Kidney (tissue), 14 donors: ENCODE data around the gene C4A. TPM values are rescaled to one million over a fixed set of nuclear protein-coding genes. Genes with fewer than 3 reads are reported as not detected.
"Not testable (repeated sequence)": the region's sequence is repeated elsewhere in the genome, so short reads cannot be mapped to it uniquely, and the experiment has no call there.

Experiments used
- DNase-seq, 5 donors: peaks; one replicate each; pipeline ENCODE4 v3.0.0-alpha.2; 2013 to 2020
- FAIRE-seq: peaks from 2 replicates; lab custom pipeline; 2012; peaks lifted over from hg19 to GRCh38; lab: Jason Lieb, UNC
- H3K27ac ChIP-seq, 2 donors: one replicate each; pipeline ENCODE4 v1.7.0; 2013; ENCODE audit warnings: low read depth in 2 of 2, low read length in 2 of 2, inconsistent platforms in 1 of 2
- H3K27me3 ChIP-seq: one replicate; pipeline ENCODE4 v1.7.1; 2013; ENCODE audit warnings: low read length, inconsistent platforms; ENCODE audit not compliant: control insufficient read depth, insufficient read depth
- H3K36me3 ChIP-seq, 3 donors: one replicate each; pipeline versions ENCODE4 v1.7.0 to v1.7.1; 2013; ENCODE audit warnings: low read length in 3 of 3, control low read depth in 1 of 3, inconsistent platforms in 1 of 3; ENCODE audit not compliant: insufficient read depth in 3 of 3, control insufficient read depth in 2 of 3
- H3K4me1 ChIP-seq, 3 donors: one replicate each; pipeline versions ENCODE4 v1.7.0 to v1.7.1; 2013; ENCODE audit warnings: low read length in 3 of 3, inconsistent platforms in 1 of 3, low read depth in 1 of 3; ENCODE audit not compliant: control insufficient read depth in 2 of 3, insufficient read depth in 2 of 3
- H3K4me3 ChIP-seq, 3 donors: one replicate each; pipeline versions ENCODE4 v1.7.0 to v1.8.1; 2013; ENCODE audit warnings: low read length in 3 of 3, control low read depth in 1 of 3, inconsistent platforms in 1 of 3
- H3K9ac ChIP-seq, 3 donors: one replicate each; pipeline versions ENCODE4 v1.7.0 to v1.7.1; 2013; ENCODE audit warnings: low read length in 3 of 3, control low read depth in 1 of 3, inconsistent platforms in 1 of 3
- H3K9me3 ChIP-seq, 3 donors: one replicate each; pipeline versions ENCODE4 v1.7.0 to v1.7.1; 2013; ENCODE audit warnings: low read length in 3 of 3, control low read depth in 1 of 3, inconsistent platforms in 1 of 3; ENCODE audit not compliant: control insufficient read depth in 2 of 3, insufficient read depth in 1 of 3
- CTCF ChIP-seq: IDR thresholded peaks from 3 replicates; pipeline ENCODE4 v1.5.1; 2012; ENCODE audit warnings: mild to moderate bottlenecking, moderate library complexity, borderline replicate concordance; ENCODE audit not compliant: insufficient read depth; ENCODE audit errors: extremely low read depth
- intact Hi-C: fragments of 100-400 bp; cut with DNase I; formaldehyde crosslinking; loops from one replicate; pipeline ENCODE4 v1.11.1; 2022
- polyA plus RNA-seq: library from polyadenylated mRNA; stranded (reverse); fragments of 350-450 nt; fragmentation: Illumina TruSeq; extraction: RNeasy Lipid Tissue Mini Kit (QIAGEN cat#74804); gene quantifications from one replicate; pipeline ENCODE4 v1.2.3, GENCODE V29; 2014; ENCODE audit warnings: low read depth, low replicate concordance; ENCODE audit not compliant: insufficient read depth
- total RNA-seq: library from RNA; stranded (reverse); fragmentation: NEBNext Ultra II Directional; extraction: Animal tissue kit (Norgen Biotek cat#: 25700); gene quantifications from one replicate; pipeline ENCODE4 v1.2.1, GENCODE V29; 2021
- donor health status: control.
- donor health status: control.
- donor health status: control.
- donor health status: control.
- donor health status: control.
- donor health status: DM: yes; HTN: yes; CAD: no.
- donor health status: Normal renal cell carcinoma (clear cell type).

The C4A gene
- total and polyA plus RNA-seq, 2 donors from 2014 or later, result 250 to 521 TPM

GRCh38 chr6:32041050-32041321, 59.1 kb downstream of the C4A start:
- FAIRE-seq, H3K27ac ChIP-seq, intact Hi-C loops, H3K4me1 ChIP-seq, H3K9ac ChIP-seq, H3K27me3 ChIP-seq, H3K9me3 ChIP-seq, H3K4me3 ChIP-seq, H3K36me3 ChIP-seq, DNase-seq: not testable (repeated sequence)

GRCh38 chr6:32041385-32041784, 59.5 kb downstream of the C4A start:
- H3K36me3 ChIP-seq, H3K27ac ChIP-seq, FAIRE-seq, H3K4me3 ChIP-seq, H3K4me1 ChIP-seq, intact Hi-C loops, H3K9me3 ChIP-seq, H3K9ac ChIP-seq, H3K27me3 ChIP-seq: not testable (repeated sequence)
- peak in 1 of 5 donors; percentile 10 for DNase-seq

- intact Hi-C loops, H3K4me3 ChIP-seq, H3K27me3 ChIP-seq, H3K36me3 ChIP-seq, H3K9me3 ChIP-seq, FAIRE-seq, H3K27ac ChIP-seq, H3K4me1 ChIP-seq, H3K9ac ChIP-seq: not testable (repeated sequence)
- peak in 1 of 5 donors; percentile 43 for DNase-seq
Measured at GRCh38 chr6:32042276-32042675, 60.4 kb downstream of the C4A start.

- H3K27me3 ChIP-seq, H3K9ac ChIP-seq, H3K27ac ChIP-seq, H3K36me3 ChIP-seq, H3K9me3 ChIP-seq, H3K4me3 ChIP-seq, H3K4me1 ChIP-seq, intact Hi-C loops, FAIRE-seq: not testable (repeated sequence)
- peak in 1 of 5 donors; percentile 62 for DNase-seq
Measured at GRCh38 chr6:32043589-32044380, 61.9 kb downstream of the C4A start.

GRCh38 chr6:32044916-32045315, 63.1 kb downstream of the C4A start:
- H3K9me3 ChIP-seq, H3K36me3 ChIP-seq, H3K4me3 ChIP-seq, intact Hi-C loops, H3K4me1 ChIP-seq, H3K27ac ChIP-seq, H3K27me3 ChIP-seq, H3K9ac ChIP-seq, FAIRE-seq, DNase-seq: not testable (repeated sequence)

GRCh38 chr6:32045811-32046449, 64.1 kb downstream of the C4A start:
- peaks cover 0 to 3% (median 0%) of the 10 kb centered on the region in 3 donors for H3K4me1 ChIP-seq
- H3K9ac ChIP-seq, result no peak overlapping the region
- H3K9me3 ChIP-seq, result no peaks in the 10 kb centered on the region
- no peaks in the 10 kb centered on the region for H3K27me3 ChIP-seq
- no peak for FAIRE-seq
- no peaks in the 10 kb centered on the region for H3K36me3 ChIP-seq
- H3K27ac ChIP-seq, result no peak overlapping the region
- intact Hi-C loops, result no loop called here
- H3K4me3 ChIP-seq, result no peak overlapping the region
- DNase-seq, result peak in 2 of 5 donors; percentile 36 to 53
- TF ChIP-seq CTCF, result no peak
